K562 (cell line): ENCODE measurements around the gene CEP295NL. TPM values are rescaled to one million over a fixed set of nuclear protein-coding genes. Genes with fewer than 3 reads are reported as not detected.

Experiments used
- ATAC-seq: fragments of 200-7000 bp; cut with Tn5 transposase; 3 replicates; pipeline ENCODE4 v1.9.1; 2020; ENCODE audit warnings: moderate library complexity
- BruUV-seq: library from RNA; stranded (reverse); fragments of 400-500 nt; replicated peaks from 2 replicates; lab custom pipeline; 2021; lab: Mats Ljungman, UMichigan
- CTCF ChIA-PET: fragments of 300-600 bp; formaldehyde crosslinking; extraction: SDS; loops from one replicate; lab custom pipeline; 2021; ENCODE audit warnings: low intra/inter-chr PET ratio; lab: Yijun Ruan, JAX
- POLR2A ChIA-PET: fragments of 300-600, 350-650 bp; sonication (Branson Sonifier 250); formaldehyde crosslinking; extraction: SDS; loops from one replicate; lab custom pipeline; 2021; ENCODE audit warnings: antibody characterized with exemption, inconsistent platforms; lab: Yijun Ruan, JAX
- DNase-seq, 4 experiments: peaks; one replicate each; pipeline versions ENCODE4 v3.0.0 to v3.0.0-alpha.2; 2011 to 2018; ENCODE audit warnings: low spot score in 3 of 4, mixed read lengths in 3 of 4; ENCODE audit errors: extremely low read depth in 1 of 4
- FAIRE-seq: peaks from 2 replicates; lab custom pipeline; 2011; peaks lifted over from hg19 to GRCh38; lab: Jason Lieb, UNC
- H2AFZ ChIP-seq: 2 replicates; pipeline ENCODE4 v1.6.0; 2011; ENCODE audit warnings: low read depth, low read length, control low read depth, inconsistent platforms
- H3K27ac ChIP-seq: fragments of 200-600 bp; 3 replicates; pipeline ENCODE4 v1.8.0; 2011; ENCODE audit warnings: low read depth, mild to moderate bottlenecking, control low read depth, inconsistent platforms, low read length, moderate library complexity, mixed read lengths; ENCODE audit errors: extremely low read depth
- H3K27me3 ChIP-seq, 2 experiments: fragments of 300-600 bp in 1 of 2; 2 replicates in 1 of 2; 3 replicates in 1 of 2; pipeline versions ENCODE4 v1.6.0 to v1.8.0; 2011; ENCODE audit warnings: inconsistent platforms in 2 of 2, low read length in 2 of 2, mild to moderate bottlenecking in 1 of 2, mixed read lengths in 1 of 2, moderate library complexity in 1 of 2; ENCODE audit not compliant: control insufficient read depth in 2 of 2, insufficient read depth in 2 of 2
- H3K36me3 ChIP-seq: fragments of 300-600 bp; 3 replicates; pipeline ENCODE4 v1.8.0; 2011; ENCODE audit warnings: mild to moderate bottlenecking, low read length, inconsistent platforms; ENCODE audit not compliant: control insufficient read depth, insufficient read depth
- H3K4me1 ChIP-seq, 2 experiments: fragments of 200-600 bp in 1 of 2; replicated peaks in 1 of 2; 2 replicates in 1 of 2; 3 replicates in 1 of 2; pipeline versions ENCODE4 v1.5.1 to v1.8.0; 2011; ENCODE audit warnings: inconsistent platforms in 2 of 2, low read length in 2 of 2, mild to moderate bottlenecking in 1 of 2, mixed read lengths in 1 of 2, moderate library complexity in 1 of 2; ENCODE audit not compliant: control insufficient read depth in 2 of 2, insufficient read depth in 2 of 2
- H3K4me2 ChIP-seq: 2 replicates; pipeline ENCODE4 v1.6.1; 2011; ENCODE audit warnings: low read length, control low read depth, inconsistent platforms, mixed read lengths; ENCODE audit not compliant: insufficient read depth
- H3K4me3 ChIP-seq: fragments of 200-600 bp; sonication (generic), shearing (Covaris generic); 2 replicates; pipeline ENCODE4 v1.5.1; 2016; ENCODE audit warnings: control low read depth, inconsistent platforms
- H3K79me2 ChIP-seq: fragments of 200-600 bp; 3 replicates; pipeline ENCODE4 v1.8.0; 2011; ENCODE audit warnings: low read length, inconsistent platforms; ENCODE audit not compliant: control insufficient read depth, insufficient read depth
- H3K9ac ChIP-seq, 2 experiments: 2 replicates each; pipeline versions ENCODE4 v1.6.0 to v1.6.1; 2011; ENCODE audit warnings: low read depth in 2 of 2, low read length in 2 of 2, control low read depth in 1 of 2, inconsistent platforms in 1 of 2, mild to moderate bottlenecking in 1 of 2, mixed read lengths in 1 of 2; ENCODE audit not compliant: insufficient read depth in 1 of 2
- H3K9me1 ChIP-seq: one replicate; pipeline ENCODE4 v1.6.0; 2011; ENCODE audit warnings: inconsistent platforms, mild to moderate bottlenecking, low read length, moderate library complexity; ENCODE audit not compliant: control insufficient read depth, insufficient read depth
- H3K9me3 ChIP-seq: replicated peaks from 2 replicates; pipeline ENCODE4 v1.5.1; 2011; ENCODE audit warnings: low read depth, low read length, inconsistent platforms; ENCODE audit not compliant: control insufficient read depth, insufficient read depth
- H4K20me1 ChIP-seq: replicated peaks from 2 replicates; pipeline ENCODE4 v1.6.1; 2011; ENCODE audit warnings: low read length, inconsistent platforms, mixed read lengths; ENCODE audit not compliant: control insufficient read depth, insufficient read depth
- TRIM25 ChIP-seq: fragments of 450-650 bp; IDR thresholded peaks from 2 replicates; pipeline ENCODE4 v1.7.0; 2016; ENCODE audit warnings: borderline replicate concordance
- ZNF318 ChIP-seq, 2 experiments: fragments of 450-650 bp; IDR thresholded peaks; 2 replicates each; pipeline ENCODE4 v1.6.1; 2016; ENCODE audit warnings: mild to moderate bottlenecking in 2 of 2, borderline replicate concordance in 1 of 2, low read depth in 1 of 2, moderate library complexity in 1 of 2
- WGBS: fragments of 100-300 bp; shearing (Covaris generic); methylation state at CpG from one replicate; pipeline ENCODE4 v1.1.6; 2016; ENCODE audit warnings: low coverage, mixed read lengths; ENCODE audit not compliant: insufficient coverage; ENCODE audit errors: missing lambda C conversion rate; 5-methylcytosine and 5-hydroxymethylcytosine counted together
- in situ Hi-C: fragments of 300-500 bp; cut with MboI; formaldehyde crosslinking; loops from 4 replicates; pipeline ENCODE4 v1.15.0; 2018; ENCODE audit warnings: inconsistent platforms, mixed read lengths
- intact Hi-C: fragments of 100-400 bp; cut with micrococcal nuclease; formaldehyde crosslinking; loops from 2 replicates; pipeline ENCODE4 v1.14.2; 2022
- polyA plus RNA-seq, 8 experiments: library from polyadenylated mRNA; depleted of rRNA in 4 of 8; stranded (reverse) in 5 of 8; unstranded in 3 of 8; fragments of >200 nt; fragmentation: Nextera tagmentation in 2 of 8; fragmentation: Illumina TruSeq in 1 of 8; extraction: Ambion mirVana in 2 of 8; extraction: Trizol in 1 of 8; gene quantifications; 2 replicates each; pipeline versions ENCODE4 v1.2.1 to v1.2.3, GENCODE V29; 2011 to 2014; ENCODE audit warnings: inconsistent platforms in 1 of 8, missing spikeins in 1 of 8
- total RNA-seq, 7 experiments: library from RNA; depleted of rRNA in 6 of 7; stranded (reverse); fragments of >200 nt in 6 of 7; fragmentation: Illumina TruSeq in 2 of 7; extraction: Trizol in 2 of 7; gene quantifications; 2 replicates each; pipeline versions ENCODE4 v1.2.1 to v1.2.3, GENCODE V29; 2011 to 2021; ENCODE audit warnings: low replicate concordance in 1 of 7

Gene CEP295NL
- total and polyA plus RNA-seq, 9 of the 15 experiments (the other 6 are each of a cell fraction or from before 2014, with no cell fraction given), result not detected

GRCh38 chr17:78886954-78887353 lies 16.0 kb downstream of the CEP295NL start:
- H3K4me1 ChIP-seq, result peaks cover 16 to 28% of the 10 kb centered on the region in 2 experiments
- peaks cover 14% of the 10 kb centered on the region for H4K20me1 ChIP-seq
- POLR2A ChIA-PET, result interaction anchor here (0.6 to 1.4 kb wide), 4 partner anchors 9 to 25 kb away, joined by 3 to 5 read pairs (median 4); no protein-coding TSS in a partner anchor
- FAIRE-seq, result no peak
- in situ Hi-C loops (no loop called here), intact Hi-C loops (no loop called here)
- no peak overlapping the region for H3K4me3 ChIP-seq
- peaks cover 4% of the 10 kb centered on the region for H3K9me1 ChIP-seq
- no TSS peak for BruUV-seq
- CTCF ChIA-PET, result no interaction called here
- H3K36me3 ChIP-seq, result no peaks in the 10 kb centered on the region
- no peak overlapping the region for H3K4me2 ChIP-seq
- H3K9ac ChIP-seq, result no peak overlapping the region
- no peak for TF ChIP-seq TRIM25
- TF ChIP-seq ZNF318 (IDR thresholded peaks at IDR 0.05; ENCODE audit: borderline replicate concordance in 1 of 2, low read depth in 1 of 2), result no peak
- no peak for DNase-seq
- H2AFZ ChIP-seq, result no peak overlapping the region
- no peak for ATAC-seq
- H3K27me3 ChIP-seq, result peaks cover 42 to 72% of the 10 kb centered on the region in 2 experiments
- H3K9me3 ChIP-seq, result no peaks in the 10 kb centered on the region
- WGBS, result 3% methylated on average over 12 of the region's 12 CpGs
- no peaks in the 10 kb centered on the region for H3K79me2 ChIP-seq
- no peak overlapping the region for H3K27ac ChIP-seq
